Measurements from ENCODE around the gene TRIO.

Gene TRIO

DNA sequence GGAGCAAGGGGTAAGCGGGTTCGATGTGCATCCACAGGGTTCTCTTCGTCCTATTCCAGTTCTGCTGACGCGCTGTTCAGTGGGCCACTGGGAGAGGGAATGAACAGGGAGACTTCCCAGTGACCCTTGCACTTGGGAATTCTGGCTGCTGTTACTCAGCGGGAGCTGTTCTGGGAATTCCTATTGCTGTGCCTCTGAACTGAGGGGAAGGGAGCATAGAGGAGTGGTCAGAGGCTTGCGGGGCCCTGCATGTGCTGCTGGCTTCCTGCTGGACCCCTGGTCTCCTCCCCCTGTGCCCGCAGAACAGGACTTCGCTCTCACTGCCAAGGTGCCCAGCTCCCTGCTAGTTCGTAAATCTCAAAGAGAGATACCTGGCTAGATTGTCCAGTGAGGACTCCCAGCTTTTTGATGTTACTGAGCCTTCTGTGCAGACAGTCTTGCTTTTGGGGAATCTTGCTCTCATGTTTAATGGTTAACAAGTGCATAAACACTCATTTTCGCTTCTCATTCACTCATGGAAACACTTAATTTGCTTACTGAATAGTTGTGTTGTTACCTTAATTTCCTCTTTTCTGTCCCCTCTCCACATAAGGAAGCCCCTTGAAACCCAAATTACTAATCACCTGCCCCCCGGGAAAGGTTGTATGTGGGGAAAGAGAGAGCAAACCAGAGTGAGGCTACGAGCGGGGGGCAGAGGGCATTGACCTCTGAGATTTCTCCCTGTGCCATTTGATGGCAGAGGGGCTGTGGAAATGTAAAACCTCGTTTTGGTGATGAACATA lies 5.9 kb downstream of the TRIO start:
- no peak for DNase-seq

DNA sequence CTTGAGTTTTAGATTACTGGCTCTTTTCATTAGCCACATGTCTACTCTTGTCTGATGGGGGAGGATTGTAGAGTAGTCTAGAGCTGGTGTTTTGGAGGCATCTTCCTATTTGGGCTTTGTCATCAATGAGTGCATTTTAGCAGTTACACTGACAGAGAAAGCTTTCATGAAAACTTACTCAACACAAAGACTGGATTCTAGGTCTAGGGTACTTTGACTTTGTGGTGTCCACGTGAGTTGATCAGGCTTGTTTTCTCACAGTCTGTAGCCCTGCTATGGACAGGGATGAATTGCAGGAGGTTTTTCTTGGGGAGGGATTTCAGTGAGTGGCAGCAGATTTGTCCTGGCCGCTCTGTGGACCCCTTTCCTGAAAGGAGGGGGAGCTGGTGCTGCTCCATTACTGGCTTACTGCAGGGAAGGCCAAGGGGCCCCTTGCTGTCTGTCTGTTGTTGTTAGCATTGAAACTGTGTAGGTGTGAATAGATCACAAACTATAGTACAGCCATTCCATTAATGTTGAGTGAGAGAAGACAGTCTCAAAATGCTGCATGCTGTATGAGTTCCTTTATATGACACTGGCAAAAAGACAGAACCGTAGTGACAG lies 6.6 kb downstream of the TRIO start:
- no peak for DNase-seq

- DNase-seq = no peak
Measured at GRCh38 chr5:14151416-14151815, 8.3 kb downstream of the TRIO start.

DNA sequence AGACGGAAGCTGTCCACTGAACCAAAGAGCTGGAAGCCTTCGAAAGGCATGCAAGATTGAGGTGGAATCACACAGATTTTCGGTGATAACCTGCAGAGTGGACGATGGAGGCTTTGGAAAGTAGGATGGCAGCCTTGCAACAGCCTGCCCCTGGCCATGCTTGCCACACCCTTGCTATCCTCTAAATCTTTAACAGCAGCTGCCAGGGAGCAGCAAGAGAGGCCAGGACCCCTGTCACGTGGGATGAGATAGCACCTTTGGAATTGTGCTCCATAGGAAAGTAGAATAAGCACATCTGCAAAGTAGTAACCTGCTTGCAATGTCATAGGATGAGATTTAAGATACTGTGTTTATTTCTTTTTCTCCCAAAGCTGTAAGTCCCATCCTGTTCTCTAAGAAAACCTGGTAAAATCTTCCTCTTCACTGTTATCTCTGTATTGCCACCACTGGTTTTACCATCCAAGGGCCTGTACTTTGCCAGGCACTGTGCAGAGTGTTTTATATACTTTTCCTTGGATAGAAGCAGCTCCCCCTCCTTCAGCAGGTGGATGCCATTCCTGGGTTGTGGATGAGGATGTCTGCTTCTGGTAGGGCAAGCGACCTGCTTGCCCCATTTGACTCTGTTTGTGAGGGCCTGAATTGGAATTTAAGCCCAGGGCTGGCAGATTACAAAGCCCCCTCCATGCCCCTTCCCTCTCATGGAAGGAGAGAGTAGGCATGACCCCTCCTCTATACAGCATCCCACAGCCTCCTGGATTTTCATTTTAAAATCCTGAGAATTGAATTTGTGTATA lies 10.1 kb downstream of the TRIO start:
- no peak for DNase-seq

GRCh38 chr5:14153932-14154731 lies 11.0 kb downstream of the TRIO start:
- DNase-seq = no peak

GRCh38 chr5:14155075-14155474 lies 11.9 kb downstream of the TRIO start:
- no peak for DNase-seq

GRCh38 chr5:14155739-14156138 lies 12.6 kb downstream of the TRIO start:
- DNase-seq = no peak

- DNase-seq = no peak
Measured at GRCh38 chr5:14156290-14156649, 13.1 kb downstream of the TRIO start.

DNA sequence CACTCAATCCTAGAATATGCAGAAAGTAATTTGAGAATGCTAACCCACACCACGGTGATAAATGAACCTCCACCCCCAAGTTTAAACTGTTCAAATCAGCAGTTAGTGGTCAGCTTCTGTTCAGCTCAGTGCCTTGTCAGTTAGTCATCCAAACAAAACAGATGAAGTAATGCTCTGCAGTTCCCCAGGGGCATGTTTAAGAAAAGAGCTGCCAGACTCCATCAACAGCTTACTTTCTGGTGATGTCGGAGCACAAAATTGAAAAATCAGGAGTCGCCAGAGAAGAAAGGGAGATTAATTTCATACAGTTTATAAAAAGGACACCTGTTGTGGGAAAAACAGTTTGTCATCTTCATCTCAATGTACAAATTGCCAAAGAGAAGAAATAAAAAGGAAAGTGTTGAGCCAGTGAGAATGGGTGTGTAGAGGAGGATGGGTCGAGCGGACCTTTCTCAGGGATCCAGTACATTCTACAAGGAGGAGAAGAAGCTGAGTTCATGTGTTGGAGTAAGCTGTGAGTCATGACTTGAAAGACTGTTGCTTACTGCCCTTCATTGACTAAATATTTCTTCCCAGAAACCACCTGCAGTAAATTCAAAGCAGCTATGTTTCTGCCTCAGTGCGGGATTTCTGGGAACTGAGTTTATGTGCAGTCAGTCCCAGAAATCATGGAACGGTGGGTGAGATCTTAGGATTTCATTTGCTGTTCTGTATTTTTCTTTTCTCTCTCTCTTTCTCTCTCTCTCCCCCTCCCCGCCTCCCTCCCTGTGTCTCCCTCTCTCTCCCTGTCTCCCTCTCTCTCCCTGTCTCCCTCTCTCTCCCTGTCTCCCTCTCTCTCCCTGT lies 13.7 kb downstream of the TRIO start:
- no peak for DNase-seq

DNA sequence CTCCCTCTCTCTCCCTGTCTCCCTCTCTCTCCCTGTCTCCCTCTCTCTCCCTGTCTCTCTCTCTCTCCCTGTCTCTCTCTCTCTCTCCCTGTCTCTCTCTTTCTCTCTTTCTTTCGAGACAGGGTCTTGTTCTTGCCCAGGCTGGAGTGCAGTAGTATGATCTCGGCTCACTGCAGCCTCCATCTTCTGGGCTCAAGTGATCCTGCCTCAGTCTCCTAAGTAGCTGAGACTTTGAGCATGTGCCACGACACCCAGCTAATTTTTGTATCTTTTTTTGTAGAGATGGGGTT lies 14.3 kb downstream of the TRIO start:
- no peak for DNase-seq

DNA sequence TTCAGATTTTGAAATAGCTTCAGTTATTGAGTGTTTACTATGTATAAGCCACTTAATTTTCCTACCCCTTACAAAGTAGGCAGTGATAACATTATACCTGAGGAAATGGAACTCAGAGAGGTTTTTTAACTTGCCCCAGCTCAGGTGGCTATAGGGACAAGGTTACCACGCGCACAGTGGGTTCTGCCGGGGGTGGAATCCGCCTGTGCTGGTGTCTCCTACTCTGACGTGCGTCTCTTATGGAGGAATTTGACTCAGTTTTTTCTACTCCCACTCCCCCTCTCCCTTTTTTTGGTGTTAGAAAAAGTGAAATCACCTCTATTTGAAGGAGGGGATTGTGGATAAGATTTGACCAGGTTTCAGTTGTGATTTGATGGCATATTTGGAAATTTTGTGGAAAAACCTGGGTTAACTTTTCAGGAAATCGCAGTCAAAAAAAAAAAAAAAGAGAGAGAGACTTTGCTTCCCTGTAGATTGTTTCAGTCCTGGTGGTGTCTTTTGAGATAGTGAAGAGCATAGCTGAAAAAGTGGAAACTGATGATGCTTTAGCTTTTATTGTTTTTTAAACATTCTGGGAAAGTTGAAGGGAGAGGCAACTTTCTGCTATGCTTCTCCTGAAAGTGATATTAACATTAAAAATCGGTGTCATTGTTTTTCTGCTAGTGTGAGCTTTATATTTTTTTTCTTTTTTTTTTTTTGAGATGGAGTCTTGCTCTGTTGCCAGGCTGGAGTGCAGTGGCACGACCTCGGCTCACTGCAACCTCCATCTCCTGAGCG lies 15.9 kb downstream of the TRIO start:
- DNase-seq = no peak

GRCh38 chr5:14161825-14162556 lies 18.8 kb downstream of the TRIO start:
- no peak for DNase-seq

DNA sequence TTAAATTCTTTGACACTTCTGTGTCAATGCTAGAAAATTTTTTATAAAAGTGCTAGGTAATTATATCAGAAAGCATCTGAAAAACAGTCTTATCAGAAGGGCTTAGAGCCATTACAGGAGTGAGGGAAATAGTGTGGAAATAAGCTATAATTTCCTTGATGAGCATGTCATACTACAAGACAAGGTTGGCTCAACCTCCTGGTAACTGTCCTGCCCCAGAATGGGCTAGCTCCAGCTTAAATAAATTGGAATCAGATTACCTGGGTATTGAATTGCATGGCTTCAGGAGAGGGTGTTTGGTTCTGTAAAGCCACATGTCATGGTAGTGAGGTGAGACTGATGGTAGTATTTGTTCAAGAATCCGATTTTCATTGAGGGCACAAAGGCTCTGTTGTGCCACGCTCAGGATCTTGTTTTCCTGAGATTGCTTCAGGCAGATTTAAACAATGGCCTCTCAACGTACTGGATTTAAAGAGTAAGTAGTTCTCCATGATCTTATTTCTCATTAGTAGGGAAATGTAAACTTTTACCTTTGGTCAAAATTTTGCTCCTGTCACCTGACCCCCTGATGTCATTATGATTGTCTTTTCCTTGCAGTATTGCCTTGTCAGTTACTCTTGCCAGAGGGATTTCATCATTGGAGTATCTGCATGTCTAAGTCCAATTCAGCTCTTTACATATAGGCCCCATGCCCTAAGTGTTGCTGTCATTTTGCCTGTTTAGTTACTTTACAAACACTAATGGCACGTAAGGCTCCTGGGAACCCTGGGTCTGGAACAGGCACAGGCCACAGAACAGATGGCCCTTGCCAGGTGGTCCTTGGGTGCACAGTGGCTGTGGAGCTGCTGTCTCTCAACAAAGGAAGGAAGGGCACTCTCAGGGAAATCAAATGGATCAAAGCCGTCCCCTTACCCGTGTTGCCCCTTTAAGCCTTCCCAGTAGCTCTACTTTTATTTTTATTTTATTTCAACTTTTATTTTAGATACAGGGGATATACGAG lies 21.3 kb downstream of the TRIO start:
- no peak for DNase-seq

GRCh38 chr5:14165375-14166106 lies 22.4 kb downstream of the TRIO start:
- DNase-seq = no peak

GRCh38 chr5:14166437-14166836 lies 23.3 kb downstream of the TRIO start:
- no peak for DNase-seq

DNA sequence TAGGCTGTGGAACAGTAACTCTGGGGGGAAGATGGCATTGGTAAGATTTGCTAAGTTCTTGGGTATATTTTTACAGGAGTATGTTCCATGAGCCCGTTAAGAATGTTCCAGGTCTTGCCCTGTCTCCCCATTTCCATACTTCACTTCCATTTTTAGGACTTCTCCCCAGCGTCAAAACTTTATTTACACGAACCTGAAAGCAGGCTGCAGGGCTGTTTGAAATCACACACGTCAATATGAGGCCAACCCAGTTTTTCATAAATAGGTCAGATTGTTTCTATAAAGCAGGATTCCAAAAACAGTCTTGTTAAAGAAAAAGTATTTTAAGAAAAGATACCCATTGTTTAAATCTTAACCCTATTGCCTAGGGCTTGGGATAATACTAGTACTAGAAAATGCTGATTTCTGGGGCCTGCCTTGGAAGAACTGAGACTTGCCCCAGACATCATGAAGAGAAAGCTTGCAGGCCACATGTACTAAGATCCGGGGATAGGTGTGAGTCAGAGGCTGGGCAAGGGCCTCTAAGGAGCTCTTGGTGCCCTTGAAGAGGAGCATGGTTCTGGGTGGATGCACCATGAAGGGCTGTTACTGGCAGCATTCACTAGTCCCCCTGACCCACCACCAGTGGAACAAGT lies 24.2 kb downstream of the TRIO start:
- DNase-seq = no peak

- no peak for DNase-seq
Measured at GRCh38 chr5:14168144-14168792, 25.1 kb downstream of the TRIO start.

- DNase-seq = no peak
Measured at GRCh38 chr5:14168793-14169262, 25.7 kb downstream of the TRIO start.
